GM21381 (cell line): ENCODE results near the gene RAD51B.

Experiments
- ATAC-seq: cut with Tn5 transposase; IDR thresholded peaks from one replicate; pipeline ENCODE4 v1.9.1; 2021; ENCODE audit warnings: mild to moderate bottlenecking, moderate library complexity; ENCODE audit not compliant: unreplicated experiment

The RAD51B gene

DNA sequence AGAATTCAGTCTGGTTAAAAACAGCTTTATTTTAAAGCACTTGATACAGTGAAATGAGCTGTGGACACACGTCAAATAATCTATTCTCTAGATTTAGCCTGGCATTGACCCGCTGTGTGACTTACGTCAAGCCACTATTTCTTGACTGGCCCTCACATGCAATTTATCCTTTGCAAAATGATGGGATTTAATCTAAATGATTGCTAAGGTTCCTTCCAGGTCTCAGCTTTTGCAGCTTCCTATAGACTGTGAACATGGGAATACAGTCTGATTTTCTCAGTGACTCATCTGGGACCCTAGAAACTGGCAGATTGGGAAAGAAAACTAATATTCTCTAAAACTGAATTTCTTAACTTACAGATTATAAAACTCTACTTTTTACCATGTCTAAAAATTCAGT is 409.1 kb downstream of the RAD51B start:
- ATAC-seq, result no peak

DNA sequence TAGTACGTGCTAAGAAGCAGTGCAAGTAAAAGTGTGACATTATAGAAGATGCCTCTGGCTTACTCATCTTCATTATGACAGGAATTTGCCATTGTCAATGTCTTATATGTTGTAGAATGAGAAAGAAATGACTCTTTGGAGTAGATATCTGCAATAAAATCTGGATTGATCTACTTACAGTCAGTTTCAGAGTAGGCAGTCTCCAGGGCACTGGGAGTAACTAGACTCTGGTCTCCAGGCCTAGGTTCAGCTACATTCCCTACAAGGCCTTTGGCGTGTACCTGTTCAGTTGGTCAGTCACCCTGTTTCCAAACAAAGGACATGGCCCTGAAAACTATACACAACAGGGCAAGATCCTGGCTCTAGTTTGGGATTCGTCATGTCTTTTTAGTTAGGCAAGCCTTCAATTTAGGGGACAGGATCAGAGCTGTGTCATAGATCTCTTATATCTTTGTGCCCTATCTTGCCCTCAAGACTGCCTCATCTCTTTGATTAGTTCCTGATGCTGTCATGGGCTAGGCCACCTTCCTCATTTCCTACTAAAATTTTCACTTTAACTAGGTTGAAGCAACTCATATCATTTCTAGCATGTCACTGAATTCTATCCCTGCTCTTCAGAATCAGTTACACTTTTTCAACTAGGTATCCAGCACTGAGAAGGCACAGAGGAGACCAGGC is 410.0 kb downstream of the RAD51B start:
- ATAC-seq, result no peak

DNA sequence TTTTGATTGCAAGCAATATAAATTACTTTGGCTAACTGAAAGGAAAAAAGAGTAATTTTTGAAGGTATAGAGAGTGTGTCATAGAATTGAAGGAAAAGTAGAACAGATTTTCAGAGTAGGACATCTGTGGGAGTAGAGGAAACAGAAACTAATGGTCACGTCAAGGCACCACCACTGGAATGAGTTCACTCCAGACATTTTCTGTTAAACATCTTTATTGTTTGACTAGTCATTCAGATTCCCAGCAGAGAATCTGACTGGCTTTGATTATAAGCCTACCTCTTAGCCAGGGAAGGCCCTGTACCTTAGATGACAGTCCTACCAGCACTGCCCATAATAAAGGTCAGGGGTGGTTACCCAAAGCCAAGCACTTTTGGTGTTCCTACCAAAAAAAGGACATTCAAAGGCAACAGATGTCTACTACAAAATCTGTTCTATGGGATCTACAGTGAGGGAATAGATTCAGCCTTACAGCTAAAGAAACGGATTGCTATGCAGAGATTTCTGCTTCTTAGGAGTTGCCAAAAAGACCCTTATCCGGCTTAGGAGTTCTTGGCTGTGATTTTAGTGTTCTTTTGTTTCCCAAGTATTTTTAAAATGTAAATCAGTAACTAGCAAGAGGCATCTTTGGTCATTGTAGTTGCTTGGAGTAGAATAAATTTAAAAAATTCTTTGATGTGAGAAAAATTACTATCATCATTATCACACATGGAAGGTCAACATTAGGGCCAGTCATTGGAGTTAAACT is 410.8 kb downstream of the RAD51B start:
- no peak for ATAC-seq

DNA sequence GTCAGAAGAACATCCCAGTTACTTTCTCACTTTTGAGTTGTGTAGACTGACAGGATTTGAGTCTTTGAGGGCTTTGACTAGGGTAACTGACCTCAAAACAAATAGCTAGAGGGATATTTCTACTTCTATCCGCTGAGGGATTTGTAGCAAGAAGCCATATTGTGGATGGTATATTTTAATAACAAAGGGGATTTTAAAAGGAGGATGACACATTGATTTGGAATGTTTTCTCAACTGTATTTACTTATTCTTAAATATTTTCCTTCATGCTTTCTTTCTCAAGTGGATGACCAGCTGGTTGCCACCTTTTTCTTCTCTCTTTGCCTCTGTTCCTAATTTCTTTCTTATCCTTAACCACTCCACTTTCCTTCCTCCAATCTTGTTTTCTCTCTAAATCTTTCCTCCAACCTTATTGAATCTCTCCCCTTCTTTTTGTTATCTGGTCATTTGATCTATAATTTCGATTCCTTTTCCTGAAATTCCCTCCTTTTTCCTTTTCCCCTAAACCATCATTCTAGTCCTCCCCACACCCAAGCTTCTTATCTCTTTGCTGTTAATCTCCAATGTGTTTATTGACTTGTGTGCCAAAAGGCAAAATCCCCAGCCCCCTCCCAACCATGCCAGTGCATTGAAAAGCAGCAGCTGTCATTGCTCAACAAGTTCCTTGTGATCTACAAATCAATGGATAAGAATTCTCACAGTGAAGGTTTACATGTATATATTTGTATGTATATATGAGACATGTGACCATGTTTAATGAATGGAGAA is 411.6 kb downstream of the RAD51B start:
- no peak for ATAC-seq

DNA sequence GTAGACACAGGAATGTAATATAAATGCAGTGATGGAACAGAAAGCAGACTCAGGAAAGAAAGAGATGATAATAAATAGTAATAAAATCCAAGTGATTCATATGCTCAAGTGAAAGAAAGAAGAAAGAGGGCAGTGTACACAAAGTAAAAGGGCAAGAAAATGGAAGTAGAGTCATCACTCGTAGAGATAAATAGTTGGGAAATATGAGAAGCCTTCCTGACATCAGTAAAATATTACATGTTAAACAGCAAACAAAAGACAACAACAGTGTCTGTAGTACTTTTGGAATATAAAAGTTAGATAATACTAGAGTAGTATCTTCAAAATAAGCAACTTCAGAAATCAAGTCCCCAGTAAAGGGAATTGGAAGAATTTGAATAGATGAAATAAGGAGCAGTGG is 412.3 kb downstream of the RAD51B start:
- no peak for ATAC-seq

DNA sequence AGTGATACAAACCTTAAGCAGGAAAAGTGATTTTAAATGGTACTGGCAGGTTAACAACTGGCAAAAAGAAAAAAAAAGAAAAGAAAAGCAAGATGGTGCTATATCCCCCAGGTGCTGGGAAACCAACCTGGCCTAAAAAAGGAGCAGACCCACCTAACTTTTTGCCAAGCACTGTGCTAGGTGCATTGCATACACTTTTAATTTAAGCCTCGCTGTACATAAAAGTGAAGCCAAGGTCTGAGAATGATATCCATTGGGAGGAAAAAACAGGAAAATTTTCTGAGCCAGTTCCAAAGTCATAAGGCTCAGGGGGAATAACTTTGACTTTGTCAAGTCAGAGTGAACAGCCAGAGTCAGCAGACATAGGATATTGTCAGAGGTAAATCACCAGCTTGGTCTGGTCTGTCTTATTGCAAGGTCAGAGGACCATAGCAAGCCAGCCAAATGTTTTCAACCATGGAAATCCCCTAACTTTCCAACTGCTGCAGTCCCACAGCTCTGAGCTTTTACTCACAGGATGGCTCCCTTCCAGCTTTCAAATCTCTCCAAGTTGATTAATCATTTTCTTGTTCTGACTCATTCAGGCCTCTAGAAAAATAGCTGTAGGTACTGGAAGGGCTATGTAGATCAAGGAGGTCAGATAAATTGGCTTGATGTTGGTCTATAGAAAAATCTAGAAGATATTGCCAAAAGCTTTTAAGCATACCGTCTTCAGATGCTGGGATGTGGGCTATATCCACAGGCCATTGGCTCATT is 412.9 kb downstream of the RAD51B start:
- peak; percentile 82 for ATAC-seq

DNA sequence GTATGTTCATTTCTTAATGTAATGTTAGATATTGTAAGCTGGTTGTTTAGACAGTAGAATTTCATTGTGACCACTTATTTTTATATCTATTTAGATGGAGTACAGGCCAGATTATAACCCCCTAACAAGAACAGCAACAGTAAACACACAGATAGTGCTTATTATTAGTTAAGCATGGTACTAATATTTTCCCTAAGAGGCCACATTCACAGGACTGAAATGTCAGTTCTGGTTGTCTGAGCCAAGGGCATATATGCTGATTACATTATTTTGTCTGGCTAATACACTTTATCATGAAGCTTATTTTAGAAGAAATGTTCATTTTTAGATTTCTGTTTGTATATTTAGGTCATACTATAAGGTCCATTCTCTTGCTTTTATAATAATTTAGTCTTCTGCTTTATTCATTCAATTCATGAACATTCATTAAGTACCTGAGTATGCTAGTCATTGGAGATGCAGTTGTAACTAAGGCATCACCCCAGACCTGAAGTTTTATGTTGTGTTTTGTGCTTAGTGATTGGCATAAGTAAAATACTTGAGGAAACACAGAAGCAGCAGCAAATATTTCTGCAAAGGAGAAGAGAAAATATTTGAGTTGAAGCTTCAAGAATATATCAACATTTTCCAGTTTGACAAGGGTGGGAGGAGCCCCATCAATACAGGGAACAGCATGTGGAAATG is 413.7 kb downstream of the RAD51B start:
- no peak for ATAC-seq

DNA sequence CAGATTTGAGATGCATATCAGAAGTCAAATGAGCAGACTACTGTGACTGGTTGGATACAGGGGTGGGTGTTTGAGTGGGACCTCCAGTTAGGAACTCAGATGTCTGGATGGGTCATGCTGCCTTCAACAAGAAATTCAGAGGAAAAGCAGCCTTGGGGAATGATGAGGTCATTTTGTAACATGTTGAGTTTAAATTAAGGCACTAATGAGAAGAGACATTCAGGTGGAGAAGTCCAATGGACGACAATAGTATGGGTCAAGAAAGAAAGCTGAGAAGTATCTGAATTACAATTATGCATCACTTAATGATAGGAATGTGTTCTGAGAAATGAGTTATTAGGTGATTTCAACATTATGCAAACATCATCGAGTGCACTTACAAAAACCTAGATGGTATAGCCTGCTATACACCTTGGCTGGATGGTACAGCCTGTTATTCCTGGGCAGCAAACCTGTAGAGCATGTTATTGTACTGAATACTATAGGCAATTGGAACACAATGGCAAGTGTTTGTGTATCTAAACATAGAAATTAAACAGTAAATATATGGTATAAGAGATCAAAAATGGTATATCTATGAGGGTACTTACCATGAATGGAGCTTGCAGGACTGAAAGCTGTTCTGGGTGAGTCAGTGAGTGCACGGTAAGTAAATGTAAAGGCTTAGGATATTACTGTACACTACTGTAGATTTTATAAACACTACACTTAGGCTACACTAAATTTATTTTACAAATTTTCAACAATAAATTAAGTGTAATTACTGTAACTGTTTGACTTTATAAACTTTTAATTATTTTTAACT is 414.7 kb downstream of the RAD51B start:
- ATAC-seq, result no peak

DNA sequence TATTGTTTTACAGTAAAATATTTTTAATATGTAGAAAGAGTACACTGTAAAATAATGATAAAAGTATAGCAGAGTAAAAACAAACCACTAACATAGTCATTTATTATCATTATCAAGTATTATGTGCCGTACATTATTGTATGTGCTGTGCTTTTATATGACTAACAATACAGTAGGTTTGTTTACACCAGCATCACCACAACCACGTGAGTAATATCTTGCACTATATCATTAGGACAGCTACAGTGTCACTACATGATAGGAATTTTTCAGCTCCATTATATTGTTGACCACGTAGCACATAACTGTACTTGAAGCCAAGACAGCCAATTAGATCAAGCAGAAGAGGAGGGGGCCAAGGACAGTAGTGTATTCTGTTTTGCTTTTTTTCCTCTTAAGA is 415.4 kb downstream of the RAD51B start:
- ATAC-seq, result no peak

DNA sequence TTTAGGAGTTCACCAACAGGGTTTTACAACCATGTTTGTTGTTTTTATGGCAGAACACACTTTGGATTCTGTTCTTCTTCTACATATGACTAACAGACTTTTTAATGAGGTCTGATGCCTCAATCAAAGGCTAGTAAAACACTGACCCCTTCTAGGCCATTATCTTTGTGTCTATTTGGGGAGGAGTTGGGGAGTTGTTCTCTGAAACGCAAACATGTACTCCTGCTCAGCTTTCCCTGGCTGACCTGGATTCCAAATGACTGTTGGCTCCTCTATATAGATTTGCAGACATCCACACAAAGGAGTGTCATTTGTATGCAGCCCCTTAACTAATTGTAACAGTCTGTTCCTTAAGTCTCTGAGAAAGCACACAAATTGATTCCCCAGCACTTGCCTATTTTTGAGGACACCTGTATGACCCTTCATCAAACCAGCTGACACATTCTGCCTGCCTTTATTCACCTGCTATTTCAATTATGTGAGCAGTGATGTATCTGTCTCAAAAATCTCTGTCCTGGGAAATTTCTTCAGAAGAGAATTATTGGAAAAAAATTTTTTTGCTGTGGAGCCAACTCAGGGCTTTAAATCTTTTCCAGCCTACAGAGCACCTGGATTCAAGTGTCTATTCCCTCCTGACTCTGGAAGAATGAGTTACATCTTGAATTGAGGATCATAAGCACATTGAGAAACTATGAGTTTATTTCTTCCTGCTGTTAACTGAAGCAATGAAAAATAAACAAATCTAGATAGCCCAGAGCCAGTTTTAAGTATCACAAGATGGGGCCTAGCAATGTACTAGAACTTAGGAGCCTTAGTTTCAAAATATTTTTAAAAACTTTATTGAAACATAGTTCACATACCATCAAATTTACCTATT is 417.2 kb downstream of the RAD51B start:
- no peak for ATAC-seq

DNA sequence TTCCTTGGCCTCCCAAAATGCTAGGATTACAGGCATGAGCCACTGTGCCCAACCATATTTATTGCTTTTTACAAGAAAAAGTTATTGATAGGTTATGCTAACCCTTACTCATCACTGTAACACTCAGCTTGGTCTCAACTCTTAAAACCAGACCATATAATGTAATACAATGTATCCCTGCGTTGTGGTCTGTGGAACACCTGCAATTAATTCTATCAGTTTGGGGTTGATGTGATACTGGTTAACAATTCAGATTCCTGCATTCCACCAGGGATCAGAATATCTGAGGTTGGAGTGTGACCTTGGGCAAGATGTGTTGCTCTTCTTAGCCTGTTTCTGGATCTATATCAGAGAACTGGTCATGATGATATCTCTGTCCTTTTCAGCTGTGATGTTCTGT is 419.0 kb downstream of the RAD51B start:
- ATAC-seq, result no peak

DNA sequence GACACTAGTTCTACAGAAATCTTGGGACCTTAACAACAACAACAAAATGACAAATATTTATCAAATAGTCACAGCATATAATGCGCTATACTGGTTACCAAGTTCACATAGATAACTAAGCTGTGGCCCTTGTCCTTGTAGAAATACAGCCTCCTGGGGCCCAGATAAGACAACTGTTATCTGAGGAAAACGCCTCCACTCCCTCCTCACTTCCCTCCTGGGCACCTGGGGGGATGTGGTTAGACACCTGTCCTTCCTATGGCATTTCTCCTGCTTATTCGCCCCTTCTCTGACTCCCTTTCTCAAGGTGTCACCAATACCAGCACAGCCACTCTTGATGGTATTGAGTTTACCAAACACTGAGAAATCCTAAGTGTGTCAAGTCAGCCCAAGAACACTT is 419.4 kb downstream of the RAD51B start:
- ATAC-seq, result no peak

DNA sequence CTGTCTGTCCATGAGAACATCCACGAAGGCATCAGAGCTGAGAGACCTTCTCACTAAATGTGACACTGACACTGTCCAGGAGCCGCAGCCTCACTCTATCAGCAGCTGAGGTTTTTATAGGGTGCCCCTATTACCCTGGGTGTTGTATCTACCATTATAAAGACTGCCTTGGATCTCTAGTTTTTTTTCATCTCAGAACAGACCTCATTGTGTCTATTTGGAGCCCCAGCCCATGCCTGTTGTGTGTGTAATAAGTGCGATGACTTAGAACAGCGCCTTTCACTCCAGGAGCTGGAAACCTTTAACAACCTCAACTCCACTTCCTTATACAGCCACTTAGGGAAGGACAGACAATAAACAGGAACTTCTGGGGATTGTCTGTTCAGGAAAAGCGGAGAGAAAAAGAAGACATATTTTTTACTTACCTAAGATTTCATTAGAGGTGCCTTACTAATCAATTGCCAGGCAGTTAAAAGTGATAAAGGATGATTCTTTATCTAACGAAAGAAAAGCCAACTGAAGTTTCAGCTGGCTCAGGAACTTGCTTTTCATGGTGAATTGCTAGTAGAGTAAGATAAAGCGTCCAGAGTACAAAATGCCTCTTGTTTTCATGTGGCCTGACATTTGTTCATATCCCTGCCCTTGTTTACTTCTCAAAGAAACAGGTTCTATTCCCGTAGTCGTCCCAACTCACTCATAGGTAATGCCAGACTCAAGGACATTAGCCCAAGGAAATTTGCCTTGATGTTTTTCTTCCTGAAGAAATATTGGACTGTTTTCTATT is 420.6 kb downstream of the RAD51B start:
- no peak for ATAC-seq

DNA sequence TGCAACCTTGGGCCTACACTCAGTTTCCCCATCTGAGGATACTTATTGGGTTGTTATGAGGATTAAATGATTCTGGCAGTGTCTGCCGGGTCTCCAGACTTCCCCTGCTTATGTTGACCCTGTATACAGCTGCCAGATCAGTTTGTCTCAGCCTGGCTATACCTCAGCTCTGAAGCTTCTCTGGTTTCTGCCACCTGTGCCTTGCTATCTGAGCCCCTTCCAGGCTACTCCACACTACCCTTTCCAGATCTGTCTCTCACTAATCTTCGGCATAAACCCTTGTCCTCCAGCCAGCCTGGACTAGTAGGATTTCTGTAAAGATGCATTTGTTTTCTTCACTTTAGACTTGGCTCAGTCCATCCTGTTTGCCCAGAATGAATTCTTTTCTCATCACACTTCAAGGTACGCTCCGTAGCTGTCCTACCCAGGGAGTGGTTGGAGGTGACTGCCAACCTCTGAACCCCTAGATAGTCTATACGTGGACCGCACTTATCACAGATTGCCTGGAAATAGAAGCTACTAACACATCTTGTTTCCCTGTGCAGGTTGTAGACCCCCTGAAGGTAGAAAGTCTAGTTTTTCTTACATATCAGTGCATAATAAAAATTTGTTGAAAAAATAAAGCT is 422.4 kb downstream of the RAD51B start:
- ATAC-seq, result no peak

DNA sequence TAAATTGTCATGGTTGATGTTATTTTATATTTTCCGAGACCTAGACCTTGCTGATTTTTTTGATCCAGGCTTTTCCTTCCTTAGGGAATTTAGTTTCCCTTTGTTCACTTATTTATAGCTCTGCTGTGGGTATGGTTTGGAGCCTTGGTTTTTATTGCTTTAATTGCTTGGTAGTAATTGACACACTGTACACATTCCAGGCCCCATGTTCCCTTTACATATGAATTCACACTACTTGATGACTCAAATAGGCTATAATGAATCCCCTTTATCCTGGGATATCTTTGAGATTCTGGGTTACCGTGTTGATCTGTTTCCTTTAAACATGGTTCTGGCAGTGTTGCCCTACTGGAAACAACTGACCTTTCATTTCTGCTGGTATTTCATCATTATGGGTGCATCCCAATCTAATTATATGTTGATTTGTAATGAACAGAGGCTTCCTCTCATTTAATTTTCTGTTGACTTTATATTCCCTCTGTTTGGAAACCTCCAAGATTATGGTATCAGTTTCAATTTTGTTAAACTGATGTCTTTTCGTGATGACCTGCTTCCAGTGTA is 424.0 kb downstream of the RAD51B start:
- no peak for ATAC-seq

DNA sequence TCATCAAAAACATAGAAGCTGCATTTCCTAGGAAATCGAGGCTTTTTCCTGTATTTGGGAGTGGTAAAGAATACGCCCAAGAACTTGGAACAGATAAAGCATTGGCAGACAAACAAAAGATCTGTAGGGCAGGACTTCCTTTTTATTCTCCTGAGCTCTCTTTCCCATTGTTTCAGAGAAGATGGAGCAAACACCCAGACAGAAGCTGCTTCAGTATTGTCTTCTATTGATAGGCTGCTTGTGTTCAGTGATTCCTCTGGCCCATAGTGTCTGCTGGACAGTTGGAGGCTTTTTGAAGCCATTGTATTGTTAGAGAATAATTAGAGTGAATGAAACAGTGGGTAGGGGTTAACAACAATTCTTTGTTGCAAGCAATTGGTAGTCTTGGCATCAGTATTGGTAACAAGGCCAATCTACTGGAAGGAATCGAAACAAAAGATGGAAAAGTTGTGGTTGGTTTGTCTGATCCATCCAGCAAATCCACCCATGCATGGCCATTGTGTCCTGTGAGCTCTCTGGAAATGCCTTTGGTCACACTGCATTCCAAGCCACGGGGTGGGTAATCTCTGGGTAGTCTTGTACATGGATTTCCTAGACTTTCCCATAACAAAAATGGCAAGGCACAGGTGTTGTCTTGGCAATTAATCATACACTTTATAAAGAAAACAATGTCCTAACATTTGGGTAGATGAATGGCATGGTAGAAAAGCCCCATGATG is 424.8 kb downstream of the RAD51B start:
- no peak for ATAC-seq
